Muscle of leg (tissue), 11 donors: Measurements from ENCODE around the gene AJM1. TPM values are rescaled to one million over a fixed set of nuclear protein-coding genes. Genes with fewer than 3 reads are reported as not detected.
A peak's percentile ranks its signal among the peaks of the same experiment; 100 is the strongest.
"Not testable (repeated sequence)": the region's sequence is repeated elsewhere in the genome, so short reads cannot be mapped to it uniquely, and the experiment has no call there.

Experiments
- DNase-seq: peaks from one replicate; pipeline ENCODE4 v3.0.0; 2013
- H3K27ac ChIP-seq: one replicate; pipeline ENCODE4 v1.5.1; 2013; ENCODE audit warnings: mild to moderate bottlenecking, low read length, control low read depth
- H3K27me3 ChIP-seq: one replicate; pipeline ENCODE4 v1.6.1; 2013; ENCODE audit warnings: low read length; ENCODE audit not compliant: control insufficient read depth, insufficient read depth
- H3K36me3 ChIP-seq: one replicate; pipeline ENCODE4 v1.6.1; 2013; ENCODE audit warnings: low read length; ENCODE audit not compliant: control insufficient read depth, insufficient read depth
- H3K4me1 ChIP-seq: one replicate; pipeline ENCODE4 v1.6.1; 2013; ENCODE audit warnings: low read length; ENCODE audit not compliant: control insufficient read depth, insufficient read depth
- H3K4me3 ChIP-seq: one replicate; pipeline ENCODE4 v1.5.1; 2013; ENCODE audit warnings: low read length, control low read depth
- H3K9me3 ChIP-seq: replicated peaks from 2 replicates; pipeline ENCODE4 v1.6.1; 2013; ENCODE audit warnings: low read depth, low read length; ENCODE audit not compliant: control insufficient read depth
- WGBS: methylation state at CpG from one replicate; pipeline ENCODE4 v1.1.5; 2013; ENCODE audit warnings: missing lambda C conversion rate; ENCODE audit not compliant: insufficient coverage; 5-methylcytosine and 5-hydroxymethylcytosine counted together
- polyA plus RNA-seq, 8 donors: library from polyadenylated mRNA; unstranded; fragments of 120-200 nt; gene quantifications; one replicate each; pipeline versions ENCODE4 v1.2.1 to v1.2.3, GENCODE V29; 2013; ENCODE audit warnings: inconsistent platforms in 1 of 8, low replicate concordance in 1 of 8; ENCODE audit not compliant: insufficient read length in 8 of 8, insufficient read depth in 1 of 8
- total RNA-seq: library from RNA; stranded (reverse); fragments of 120-200 nt; gene quantifications from one replicate; pipeline ENCODE4 v1.2.4, GENCODE V29; 2013

The AJM1 gene
- total and polyA plus RNA-seq, 9 donors, result 1.2 to 3.7 (median 2.2) TPM

DNA sequence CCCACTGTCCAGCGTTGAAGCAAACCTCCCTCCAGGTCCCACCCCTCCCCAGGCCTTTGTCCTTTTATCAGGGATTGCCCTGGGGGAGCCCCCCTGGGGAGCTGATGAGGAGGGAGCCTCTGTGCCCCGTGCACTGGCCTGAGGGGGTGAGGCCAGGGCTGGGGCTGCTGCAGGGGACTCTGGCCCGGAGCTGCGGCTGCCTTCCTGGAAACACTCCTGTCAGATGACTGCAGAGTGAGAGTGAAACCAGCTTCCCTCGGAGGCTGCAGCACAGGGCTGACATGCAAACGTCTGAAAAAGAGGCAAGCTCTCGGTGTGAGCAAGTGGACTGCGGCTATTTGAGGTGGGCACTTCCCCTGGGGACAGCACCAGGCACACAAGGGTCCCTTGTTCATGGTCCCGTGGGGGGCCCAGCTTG is 39.4 kb downstream of the AJM1 start:
- WGBS, result 25% methylated on average over 8 of the region's 9 CpGs
- H3K4me3 ChIP-seq, result no peak overlapping the region
- no peak overlapping the region for H3K27ac ChIP-seq
- H3K4me1 ChIP-seq, result no peaks in the 10 kb centered on the region
- H3K9me3 ChIP-seq, result no peaks in the 10 kb centered on the region
- H3K27me3 ChIP-seq, result no peaks in the 10 kb centered on the region
- H3K36me3 ChIP-seq, result no peaks in the 10 kb centered on the region
- no peak for DNase-seq

DNA sequence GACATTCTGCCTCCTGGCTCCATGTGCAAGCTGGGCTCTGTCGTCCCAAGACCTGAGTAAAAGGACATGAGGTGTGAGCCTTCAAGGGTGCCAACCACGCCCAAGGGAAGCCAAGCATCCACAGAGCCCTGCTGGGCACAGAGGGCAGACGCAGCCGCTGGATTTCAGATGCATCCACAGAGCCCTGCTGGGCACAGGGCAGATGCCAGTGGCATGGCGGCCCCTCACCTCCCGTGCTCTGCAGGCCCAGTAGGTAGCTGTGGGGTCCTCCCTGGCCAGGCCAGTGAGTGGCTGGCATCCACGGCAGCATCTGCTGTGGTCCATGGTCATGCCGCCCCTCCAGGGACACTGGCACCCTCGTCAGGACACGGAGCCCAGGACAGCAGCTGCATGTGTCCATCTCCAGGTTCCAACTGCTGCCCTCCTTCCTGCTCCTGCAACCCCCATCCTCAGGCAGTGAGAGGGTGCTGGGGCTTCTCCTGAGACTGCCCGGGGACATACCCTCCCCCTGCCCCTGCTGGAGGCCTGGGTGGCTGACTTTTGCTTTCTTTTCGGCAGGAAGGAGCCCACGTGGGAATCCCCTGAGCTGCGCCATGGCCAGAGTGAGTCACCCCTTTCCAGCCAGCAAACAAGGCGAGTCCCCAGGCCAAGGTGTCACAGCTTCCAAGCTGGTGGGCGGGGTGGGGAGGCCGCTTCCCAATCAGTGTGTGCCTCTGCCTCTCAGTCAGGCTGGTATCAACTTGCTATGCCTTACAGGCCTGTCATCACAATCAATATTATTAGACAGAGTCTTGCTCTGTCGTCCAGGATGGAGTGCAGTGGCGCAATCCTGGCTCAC is 40.0 kb downstream of the AJM1 start:
- no peak for DNase-seq
- Histone ChIP-seq H3K9me3 (no peaks in the 10 kb centered on the region), H3K27ac (no peak overlapping the region), H3K4me1 (peaks cover 5% of the 10 kb centered on the region), H3K4me3 (no peak overlapping the region), H3K36me3 (no peaks in the 10 kb centered on the region), H3K27me3 (no peaks in the 10 kb centered on the region)
- 69% methylated on average over 18 of the region's 19 CpGs for WGBS

DNA sequence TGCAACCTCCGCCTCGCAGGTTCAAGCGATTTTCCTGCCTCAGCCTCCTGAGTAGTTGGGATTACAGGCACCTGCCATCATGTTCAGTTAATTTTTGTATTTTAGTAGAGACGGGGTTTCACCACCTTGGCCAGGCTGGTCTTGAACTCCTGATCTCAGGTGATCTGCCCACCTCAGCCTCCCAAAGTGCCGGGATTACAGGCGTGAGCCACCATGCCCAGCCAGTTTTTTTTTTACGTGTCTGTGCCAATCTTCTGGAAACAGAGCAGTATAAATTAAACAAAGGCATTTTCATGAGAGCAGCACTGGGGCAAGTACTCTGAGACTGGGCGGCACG is 40.6 kb downstream of the AJM1 start:
- DNase-seq, H3K36me3 ChIP-seq, H3K4me1 ChIP-seq, H3K4me3 ChIP-seq, H3K27me3 ChIP-seq, H3K27ac ChIP-seq, H3K9me3 ChIP-seq: not testable (repeated sequence)
- WGBS, result 85% methylated on average over 8 of the region's 9 CpGs

DNA sequence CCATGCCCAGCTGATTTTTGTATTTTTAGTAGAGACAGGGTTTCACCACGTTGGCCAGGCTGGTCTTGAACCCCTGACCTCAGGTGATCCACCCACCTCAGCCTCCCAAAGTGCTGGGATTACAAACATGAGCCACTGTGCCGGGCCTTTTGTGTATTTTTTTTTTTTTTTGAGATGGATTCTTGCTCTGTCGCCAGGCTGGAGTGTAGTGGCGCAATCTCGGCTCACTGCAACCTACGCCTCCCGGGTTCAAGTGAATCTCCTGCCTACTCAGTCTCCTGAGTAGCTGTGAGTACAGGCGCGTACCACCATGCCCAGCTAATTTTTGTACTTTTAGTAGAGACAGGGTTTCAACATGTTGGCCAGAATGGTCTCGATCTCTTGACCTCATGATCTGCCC is 41.4 kb downstream of the AJM1 start:
- H3K4me3 ChIP-seq, DNase-seq, H3K27ac ChIP-seq, H3K27me3 ChIP-seq, H3K36me3 ChIP-seq, H3K9me3 ChIP-seq, H3K4me1 ChIP-seq: not testable (repeated sequence)
- WGBS, result 92% methylated on average over 8 of the region's 10 CpGs

DNA sequence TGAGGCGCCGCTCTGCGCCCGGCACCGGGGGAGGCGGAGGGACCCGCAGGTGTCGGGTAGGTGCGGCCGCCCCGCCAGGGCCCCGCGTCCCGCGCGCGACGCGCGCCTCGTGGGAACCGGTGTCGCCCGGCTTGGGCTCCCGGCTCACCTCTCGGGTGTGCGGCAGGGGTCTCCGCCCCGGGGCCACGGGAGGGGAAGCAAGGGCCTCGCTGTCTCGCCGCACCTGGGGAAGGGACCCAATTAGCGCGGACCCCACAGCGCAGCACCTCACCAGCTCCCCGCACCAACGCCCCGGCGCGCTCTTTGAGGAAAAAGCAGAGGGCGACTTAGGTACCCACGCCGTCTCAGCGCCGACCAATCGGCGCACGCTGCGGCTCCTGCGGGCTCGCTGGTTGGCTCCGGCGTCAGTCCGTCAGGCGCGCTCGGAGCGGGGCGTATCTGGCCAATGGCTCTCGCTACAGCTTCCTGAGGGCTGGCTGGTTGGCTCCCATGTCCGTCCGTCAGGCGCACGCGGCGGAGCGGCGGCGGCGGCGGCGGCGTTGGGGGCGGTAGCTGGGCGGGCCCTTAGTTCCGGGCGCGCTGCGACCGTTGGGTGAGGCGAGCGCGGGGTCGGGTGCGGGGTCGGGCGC is 43.8 kb downstream of the AJM1 start, which contains the start of gene TRAF2:
Gene TRAF2, plus strand, starts transcription at position 567 of the 629 bp plus-strand sequence. CDS start 12,225 bp downstream, outside the sequence.
- Histone ChIP-seq H3K4me1 (peaks cover 7% of the 10 kb centered on the region), H3K36me3 (no peaks in the 10 kb centered on the region), H3K9me3 (no peaks in the 10 kb centered on the region), H3K27ac (peak within 1 kb of the TSS; percentile 51), H3K4me3 (peak within 1 kb of the TSS; percentile 86), H3K27me3 (no peaks in the 10 kb centered on the region)
- under 1% methylated on average over 88 of the region's 88 CpGs for WGBS
- peak; percentile 99 for DNase-seq

DNA sequence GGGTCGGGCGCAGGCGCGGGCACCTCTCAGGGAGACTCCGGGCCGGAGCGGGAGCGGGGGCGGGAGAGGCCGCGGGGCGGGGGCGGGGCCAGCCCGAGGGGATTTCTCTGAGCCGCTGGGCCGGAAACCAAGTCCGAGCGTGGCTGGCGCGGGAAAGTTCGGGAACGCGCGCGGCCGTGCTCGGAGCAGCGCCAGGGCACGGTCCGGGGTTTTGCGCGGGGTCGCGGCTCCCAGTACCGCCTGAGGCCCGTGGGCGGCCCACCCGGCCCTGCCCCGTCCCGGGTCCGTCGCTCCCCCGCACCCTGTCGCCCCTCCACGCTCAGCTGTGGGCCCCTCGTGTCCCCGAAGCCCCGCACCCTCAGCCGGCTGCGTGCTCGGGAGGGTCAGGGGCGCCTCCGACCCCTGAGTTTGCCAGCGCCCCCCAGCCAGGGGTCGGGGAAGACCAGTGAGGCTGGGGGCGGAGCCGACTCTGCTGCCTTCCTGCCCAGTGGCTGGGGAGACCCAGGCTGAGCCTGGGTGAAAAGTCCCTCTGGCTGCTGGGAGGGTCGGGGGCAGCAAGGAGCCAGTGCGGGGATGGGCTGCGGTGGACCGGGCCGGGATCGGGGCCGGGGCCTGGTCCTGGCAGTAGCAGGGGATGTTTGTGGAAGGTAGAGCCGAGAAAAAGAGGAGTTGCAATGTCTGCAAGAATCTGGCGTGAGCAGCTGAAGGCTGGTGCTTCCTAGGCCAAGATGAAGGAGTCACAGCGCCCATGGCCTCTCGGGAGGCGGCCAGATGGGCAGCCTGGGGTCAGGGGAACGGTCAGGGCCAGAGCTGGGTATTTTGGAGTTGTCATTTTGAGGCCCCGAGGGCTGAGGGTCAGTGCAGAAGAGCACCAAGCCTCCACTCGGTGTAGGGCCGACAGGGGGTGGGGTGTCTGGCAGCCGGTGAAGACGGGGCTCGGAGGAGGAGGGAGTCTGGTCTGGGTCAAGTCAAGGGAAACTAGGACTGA is 44.6 kb downstream of the AJM1 start:
- Histone ChIP-seq H3K9me3 (no peaks in the 10 kb centered on the region), H3K36me3 (no peaks in the 10 kb centered on the region), H3K27ac (peak overlapping the region; percentile 51), H3K27me3 (no peaks in the 10 kb centered on the region), H3K4me1 (peaks cover 7% of the 10 kb centered on the region), H3K4me3 (peak overlapping the region; percentile 86)
- DNase-seq, result peak; percentile 37
- WGBS, result 1% methylated on average over 76 of the region's 76 CpGs

DNA sequence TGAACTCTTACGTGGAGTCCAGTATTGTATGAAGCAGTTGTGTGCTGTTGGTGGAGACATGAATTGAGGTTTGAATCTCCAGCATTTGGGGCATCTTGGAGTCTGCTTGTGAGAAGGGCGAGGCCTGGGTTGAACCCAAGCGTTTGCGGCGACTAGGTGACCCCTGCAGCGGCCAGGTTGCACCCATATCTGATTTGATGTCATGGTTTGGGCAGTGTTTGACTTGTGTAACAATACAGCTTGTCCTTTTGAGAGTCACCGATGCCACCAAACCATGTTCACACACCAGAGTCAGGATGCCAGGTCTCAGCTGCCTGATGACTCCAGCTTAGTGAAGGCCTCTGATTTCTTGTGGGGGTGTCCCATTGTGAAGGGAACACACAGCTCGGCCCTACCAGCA is 46.2 kb downstream of the AJM1 start:
- DNase-seq, result no peak
- no peaks in the 10 kb centered on the region for H3K27me3 ChIP-seq
- no peak overlapping the region for H3K27ac ChIP-seq
- H3K36me3 ChIP-seq, result no peaks in the 10 kb centered on the region
- no peaks in the 10 kb centered on the region for H3K9me3 ChIP-seq
- H3K4me1 ChIP-seq, result peaks cover 7% of the 10 kb centered on the region
- WGBS, result 93% methylated on average over 6 of the region's 8 CpGs
- no peak overlapping the region for H3K4me3 ChIP-seq

DNA sequence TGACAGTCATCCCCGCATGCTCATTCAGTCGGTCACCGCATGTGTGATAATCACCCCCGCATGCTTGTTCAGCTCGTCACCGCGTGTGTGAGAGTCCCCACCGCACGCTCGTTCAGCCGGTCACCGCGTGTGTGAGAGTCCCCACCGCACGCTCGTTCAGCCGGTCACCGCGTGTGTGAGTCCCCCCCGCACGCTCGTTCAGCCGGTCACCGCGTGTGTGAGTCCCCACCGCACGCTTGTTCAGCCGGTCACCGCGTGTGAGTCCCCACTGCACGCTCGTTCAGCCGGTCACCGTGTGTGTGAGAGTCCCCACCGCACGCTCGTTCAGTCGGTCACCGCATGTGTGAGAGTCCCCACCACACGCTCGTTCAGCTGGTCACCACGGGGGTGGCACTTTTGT is 47.6 kb downstream of the AJM1 start:
- H3K9me3 ChIP-seq, result no peaks in the 10 kb centered on the region
- no peak overlapping the region for H3K27ac ChIP-seq
- H3K27me3 ChIP-seq, result no peaks in the 10 kb centered on the region
- 94% methylated on average over 41 of the region's 42 CpGs for WGBS
- DNase-seq, result no peak
- no peak overlapping the region for H3K4me3 ChIP-seq
- peaks cover 7% of the 10 kb centered on the region for H3K4me1 ChIP-seq
- H3K36me3 ChIP-seq, result peaks cover 2% of the 10 kb centered on the region

DNA sequence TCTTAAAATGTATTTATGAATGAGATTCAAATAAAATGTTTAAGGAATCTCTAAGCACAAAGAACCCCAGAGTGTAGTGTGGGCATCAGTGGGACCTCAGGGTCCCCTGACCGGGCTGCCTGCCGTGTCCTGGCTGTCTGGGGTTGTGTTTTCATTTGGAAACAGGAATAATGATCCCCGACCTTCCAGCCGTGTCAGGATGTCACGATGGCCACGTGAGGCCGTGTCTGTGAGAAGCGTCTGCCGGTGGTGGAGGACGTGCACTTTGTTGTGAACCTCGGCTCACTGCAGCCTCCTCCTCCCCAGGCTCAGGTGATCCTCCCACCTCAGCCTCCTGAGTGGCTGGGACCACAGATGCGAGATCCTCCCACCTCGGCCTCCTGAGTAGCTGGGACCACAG is 48.4 kb downstream of the AJM1 start:
- 85% methylated on average over 13 of the region's 13 CpGs for WGBS
- Histone ChIP-seq H3K4me1 (peaks cover 7% of the 10 kb centered on the region), H3K36me3 (peaks cover 7% of the 10 kb centered on the region), H3K27me3 (no peaks in the 10 kb centered on the region), H3K27ac (no peak overlapping the region), H3K4me3 (no peak overlapping the region), H3K9me3 (no peaks in the 10 kb centered on the region)
- DNase-seq, result no peak
